SK-N-SH (cell line): ENCODE results near the gene UBALD1.

Source experiments
- MAX ChIP-seq: IDR thresholded peaks from 2 replicates; pipeline ENCODE4 v1.4.0; 2012; ENCODE audit warnings: low read depth
- USF2 ChIP-seq: fragments of 150-350 bp; IDR thresholded peaks from 2 replicates; pipeline ENCODE4 v1.6.1; 2017; ENCODE audit warnings: antibody characterized with exemption, low read length, low read depth, borderline replicate concordance
- TF ChIP-seq, protein P1 (sequence below): fragments of 200-600 bp; sonication (generic); IDR thresholded peaks from 2 replicates; pipeline ENCODE4 v1.6.1; 2017; ENCODE audit warnings: antibody characterized with exemption, mild to moderate bottlenecking, moderate library complexity

- TF ChIP-seq MAX: no peak
- no peak for TF ChIP-seq USF2
- TF ChIP-seq, protein P1, sequence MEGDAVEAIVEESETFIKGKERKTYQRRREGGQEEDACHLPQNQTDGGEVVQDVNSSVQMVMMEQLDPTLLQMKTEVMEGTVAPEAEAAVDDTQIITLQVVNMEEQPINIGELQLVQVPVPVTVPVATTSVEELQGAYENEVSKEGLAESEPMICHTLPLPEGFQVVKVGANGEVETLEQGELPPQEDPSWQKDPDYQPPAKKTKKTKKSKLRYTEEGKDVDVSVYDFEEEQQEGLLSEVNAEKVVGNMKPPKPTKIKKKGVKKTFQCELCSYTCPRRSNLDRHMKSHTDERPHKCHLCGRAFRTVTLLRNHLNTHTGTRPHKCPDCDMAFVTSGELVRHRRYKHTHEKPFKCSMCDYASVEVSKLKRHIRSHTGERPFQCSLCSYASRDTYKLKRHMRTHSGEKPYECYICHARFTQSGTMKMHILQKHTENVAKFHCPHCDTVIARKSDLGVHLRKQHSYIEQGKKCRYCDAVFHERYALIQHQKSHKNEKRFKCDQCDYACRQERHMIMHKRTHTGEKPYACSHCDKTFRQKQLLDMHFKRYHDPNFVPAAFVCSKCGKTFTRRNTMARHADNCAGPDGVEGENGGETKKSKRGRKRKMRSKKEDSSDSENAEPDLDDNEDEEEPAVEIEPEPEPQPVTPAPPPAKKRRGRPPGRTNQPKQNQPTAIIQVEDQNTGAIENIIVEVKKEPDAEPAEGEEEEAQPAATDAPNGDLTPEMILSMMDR: no peak
Observed at GRCh38 chr16:4648917-4649316, 34.2 kb upstream of the UBALD1 start.
